Progenitor cell of endocrine pancreas (in vitro differentiated cells): Measurements from ENCODE around the gene PKP2. TPM values are rescaled to one million over a fixed set of nuclear protein-coding genes. Genes with fewer than 3 reads are reported as not detected.
A peak's percentile ranks its signal among the peaks of the same experiment; 100 is the strongest.

ENCODE experiments used
- DNase-seq: peaks from one replicate; pipeline ENCODE4 v3.0.0; 2021; ENCODE audit warnings: low spot score; ENCODE audit not compliant: unreplicated experiment
- H3K27ac Mint-ChIP-seq: 2 replicates; pipeline ENCODE4 v1.8.0; 2021; ENCODE audit warnings: mild to moderate bottlenecking, moderate library complexity, mixed read lengths
- H3K27me3 Mint-ChIP-seq: 2 replicates; pipeline ENCODE4 v1.8.0; 2021; ENCODE audit warnings: mixed read lengths
- H3K36me3 Mint-ChIP-seq: 2 replicates; pipeline ENCODE4 v1.8.0; 2022; ENCODE audit warnings: mixed read lengths; ENCODE audit not compliant: insufficient read depth
- H3K4me1 Mint-ChIP-seq: 2 replicates; pipeline ENCODE4 v1.8.0; 2021; ENCODE audit warnings: low read depth, mixed read lengths
- H3K4me3 Mint-ChIP-seq: 2 replicates; pipeline ENCODE4 v1.8.0; 2021; ENCODE audit warnings: low read depth, mild to moderate bottlenecking, moderate library complexity, mixed read lengths
- H3K9me3 Mint-ChIP-seq: 2 replicates; pipeline ENCODE4 v1.8.0; 2021; ENCODE audit warnings: low read depth, mixed read lengths
- total RNA-seq: library from RNA; stranded (reverse); gene quantifications from 2 replicates; pipeline ENCODE4 v1.2.1, GENCODE V29; 2021
- TF ChIP-seq, protein P1 (sequence below): fragments of 200-600 bp; sonication (generic); IDR thresholded peaks from one replicate; pipeline ENCODE4 v1.5.0; 2021; ENCODE audit warnings: antibody characterized with exemption, mild to moderate bottlenecking; ENCODE audit not compliant: unreplicated experiment

Gene PKP2
- total RNA-seq, 1 donor from 2014 or later = 103 TPM

DNA sequence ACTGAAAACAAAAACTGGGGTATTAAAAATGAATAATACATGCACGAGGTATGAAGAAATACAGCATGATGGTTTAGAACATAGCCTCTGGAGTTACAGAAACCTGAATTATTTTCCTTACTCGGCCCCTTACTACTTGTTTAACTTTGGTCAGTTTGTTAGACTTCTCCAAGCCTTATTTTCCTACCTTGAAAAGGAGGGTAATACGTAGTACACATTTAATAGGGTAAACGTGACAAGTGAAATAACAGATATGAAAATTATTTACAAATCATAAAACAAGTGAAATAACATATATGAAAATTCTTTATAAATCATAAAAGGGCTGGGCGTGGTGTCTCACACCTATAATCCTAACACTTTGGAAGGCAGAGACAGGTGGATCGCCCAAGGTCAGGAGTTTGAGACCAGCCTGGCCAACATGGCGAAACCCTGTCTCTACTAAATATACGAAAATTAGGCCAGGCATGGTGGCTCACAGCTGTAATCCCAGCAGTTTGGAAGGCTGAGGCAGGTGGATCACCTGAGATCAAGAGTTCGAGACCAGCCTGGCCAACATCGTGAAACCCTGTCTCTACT is 11.4 kb upstream of the PKP2 start:
- no peaks in the 10 kb centered on the region for H3K36me3 Mint-ChIP-seq
- peaks cover 7% of the 10 kb centered on the region for H3K4me1 Mint-ChIP-seq
- no peak overlapping the region for H3K27ac Mint-ChIP-seq
- TF ChIP-seq, protein P1, sequence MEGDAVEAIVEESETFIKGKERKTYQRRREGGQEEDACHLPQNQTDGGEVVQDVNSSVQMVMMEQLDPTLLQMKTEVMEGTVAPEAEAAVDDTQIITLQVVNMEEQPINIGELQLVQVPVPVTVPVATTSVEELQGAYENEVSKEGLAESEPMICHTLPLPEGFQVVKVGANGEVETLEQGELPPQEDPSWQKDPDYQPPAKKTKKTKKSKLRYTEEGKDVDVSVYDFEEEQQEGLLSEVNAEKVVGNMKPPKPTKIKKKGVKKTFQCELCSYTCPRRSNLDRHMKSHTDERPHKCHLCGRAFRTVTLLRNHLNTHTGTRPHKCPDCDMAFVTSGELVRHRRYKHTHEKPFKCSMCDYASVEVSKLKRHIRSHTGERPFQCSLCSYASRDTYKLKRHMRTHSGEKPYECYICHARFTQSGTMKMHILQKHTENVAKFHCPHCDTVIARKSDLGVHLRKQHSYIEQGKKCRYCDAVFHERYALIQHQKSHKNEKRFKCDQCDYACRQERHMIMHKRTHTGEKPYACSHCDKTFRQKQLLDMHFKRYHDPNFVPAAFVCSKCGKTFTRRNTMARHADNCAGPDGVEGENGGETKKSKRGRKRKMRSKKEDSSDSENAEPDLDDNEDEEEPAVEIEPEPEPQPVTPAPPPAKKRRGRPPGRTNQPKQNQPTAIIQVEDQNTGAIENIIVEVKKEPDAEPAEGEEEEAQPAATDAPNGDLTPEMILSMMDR = no peak
- no peak overlapping the region for H3K4me3 Mint-ChIP-seq
- H3K27me3 Mint-ChIP-seq = no peaks in the 10 kb centered on the region
- H3K9me3 Mint-ChIP-seq = no peaks in the 10 kb centered on the region
- no peak for DNase-seq

DNA sequence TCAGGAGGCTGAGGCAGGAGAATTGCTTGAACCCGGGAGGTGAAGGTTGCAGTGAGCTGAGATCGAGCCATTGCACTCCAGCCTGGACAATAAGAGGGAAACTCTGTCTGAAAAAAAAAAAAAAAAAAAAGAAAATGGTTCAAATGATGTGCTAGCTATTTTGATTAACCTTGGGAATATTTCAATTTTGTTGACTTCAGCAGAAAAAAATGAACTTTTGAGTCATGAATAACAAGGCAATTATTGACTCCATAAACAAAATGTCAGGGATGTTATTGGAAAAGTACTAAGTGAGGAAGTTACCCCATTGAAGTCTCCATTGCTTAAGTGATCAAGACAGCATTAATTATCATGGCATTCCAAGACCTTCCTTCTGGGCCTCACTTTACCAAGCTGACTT is 10.6 kb upstream of the PKP2 start:
- Mint-ChIP-seq H3K4me1 (peaks cover 16% of the 10 kb centered on the region), H3K27ac (no peak overlapping the region), H3K27me3 (no peaks in the 10 kb centered on the region), H3K9me3 (no peaks in the 10 kb centered on the region), H3K36me3 (no peaks in the 10 kb centered on the region), H3K4me3 (no peak overlapping the region)
- TF ChIP-seq, protein P1 = no peak
- DNase-seq = no peak

DNA sequence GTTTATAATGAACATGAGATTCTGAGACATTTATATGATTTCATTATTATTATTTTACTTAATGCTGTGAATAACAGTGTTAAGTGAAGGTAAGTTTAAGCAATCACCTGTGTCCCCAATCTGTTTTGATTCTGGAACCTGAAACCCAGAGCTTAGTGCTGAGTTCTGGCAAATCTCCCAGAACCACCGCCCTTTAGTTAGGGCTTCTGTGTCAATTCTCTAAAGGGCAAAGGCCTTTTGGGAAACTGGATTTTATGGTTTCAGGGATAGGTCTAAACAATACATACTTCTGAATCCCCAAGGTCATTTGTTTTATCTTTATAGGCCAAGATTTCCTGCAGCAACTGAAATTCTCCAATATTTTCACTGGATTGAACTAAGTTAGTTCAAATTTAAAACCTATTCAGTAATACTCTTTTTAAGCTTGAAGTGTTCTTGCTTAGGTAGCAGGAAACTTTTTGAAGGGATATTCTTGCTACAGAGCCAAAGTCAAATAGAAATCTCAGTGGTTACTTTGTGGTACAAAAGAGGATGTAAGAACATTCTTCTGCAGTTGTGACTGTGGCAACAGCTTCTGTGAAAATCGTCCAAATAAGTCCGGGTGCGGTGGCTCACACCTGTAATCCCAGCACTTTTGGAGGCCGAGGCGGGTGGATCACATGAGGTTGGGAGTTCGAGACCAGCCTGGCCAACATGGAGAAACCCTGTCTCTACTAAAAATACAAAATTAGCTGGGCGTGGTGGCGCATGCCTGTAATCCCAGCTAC is 10.0 kb upstream of the PKP2 start:
- TF ChIP-seq, protein P1 = no peak
- Mint-ChIP-seq H3K9me3 (no peaks in the 10 kb centered on the region), H3K27ac (no peak overlapping the region), H3K27me3 (no peaks in the 10 kb centered on the region), H3K4me3 (no peak overlapping the region), H3K36me3 (no peaks in the 10 kb centered on the region), H3K4me1 (peaks cover 20% of the 10 kb centered on the region)
- DNase-seq = no peak

DNA sequence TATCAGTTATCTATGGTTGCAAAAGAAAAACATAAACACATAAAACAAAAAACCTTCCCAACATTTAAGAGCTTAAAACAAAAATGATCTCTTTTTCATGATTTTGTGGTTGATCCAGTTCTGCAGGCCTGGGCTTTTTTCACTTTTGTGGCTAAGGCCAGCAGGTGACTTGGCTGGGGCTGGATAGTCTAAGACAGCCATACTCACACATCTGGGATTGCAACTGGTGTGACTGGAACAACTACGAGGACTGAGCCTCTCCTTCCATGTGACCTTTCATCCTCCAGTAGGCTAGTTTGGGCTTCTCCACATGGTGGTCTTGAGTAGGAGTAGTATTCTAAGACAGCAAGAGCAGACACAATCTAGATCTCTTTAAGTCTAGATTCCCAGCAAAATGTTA is 7.2 kb upstream of the PKP2 start:
- no peak for DNase-seq
- peaks cover 31% of the 10 kb centered on the region for H3K4me1 Mint-ChIP-seq
- H3K9me3 Mint-ChIP-seq = no peaks in the 10 kb centered on the region
- H3K4me3 Mint-ChIP-seq = no peak overlapping the region
- H3K27ac Mint-ChIP-seq = peak overlapping the region; percentile 60
- TF ChIP-seq, protein P1 = no peak
- no peaks in the 10 kb centered on the region for H3K27me3 Mint-ChIP-seq
- H3K36me3 Mint-ChIP-seq = no peaks in the 10 kb centered on the region

DNA sequence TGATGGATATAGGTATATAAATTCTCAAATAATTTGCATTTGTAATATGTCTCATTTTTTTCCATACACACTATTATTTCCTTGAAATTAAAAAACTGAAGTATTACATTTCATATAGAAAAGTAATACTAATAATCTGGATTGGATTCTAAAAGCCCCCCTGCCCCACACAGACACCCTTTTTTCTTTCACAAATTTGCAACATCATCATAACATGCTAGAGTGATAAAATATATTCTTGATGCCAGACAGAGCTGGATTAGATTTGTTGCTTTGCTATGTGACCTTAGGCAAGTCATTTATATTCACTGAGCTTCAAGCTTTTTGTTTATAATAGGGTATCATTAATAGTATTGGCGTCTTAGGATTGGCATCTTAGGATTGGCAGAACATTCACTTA is 6.7 kb upstream of the PKP2 start:
- peaks cover 35% of the 10 kb centered on the region for H3K4me1 Mint-ChIP-seq

More for the DNA sequence above, 6.7 kb upstream of the PKP2 start:
- H3K36me3 Mint-ChIP-seq = no peaks in the 10 kb centered on the region
- no peaks in the 10 kb centered on the region for H3K9me3 Mint-ChIP-seq
- no peaks in the 10 kb centered on the region for H3K27me3 Mint-ChIP-seq
- H3K4me3 Mint-ChIP-seq = no peak overlapping the region
- no peak for DNase-seq
- TF ChIP-seq, protein P1 = no peak
- no peak overlapping the region for H3K27ac Mint-ChIP-seq
